ENCODE results near the gene RAB5A. TPM values are rescaled to one million over a fixed set of nuclear protein-coding genes. Genes with fewer than 3 reads are reported as not detected.
"Not testable (repeated sequence)": the region's sequence is repeated elsewhere in the genome, so short reads cannot be mapped to it uniquely, and the experiment has no call there.

The RAB5A gene
- total RNA-seq, 1 experiment from 2014 or later = 49.7 TPM

DNA sequence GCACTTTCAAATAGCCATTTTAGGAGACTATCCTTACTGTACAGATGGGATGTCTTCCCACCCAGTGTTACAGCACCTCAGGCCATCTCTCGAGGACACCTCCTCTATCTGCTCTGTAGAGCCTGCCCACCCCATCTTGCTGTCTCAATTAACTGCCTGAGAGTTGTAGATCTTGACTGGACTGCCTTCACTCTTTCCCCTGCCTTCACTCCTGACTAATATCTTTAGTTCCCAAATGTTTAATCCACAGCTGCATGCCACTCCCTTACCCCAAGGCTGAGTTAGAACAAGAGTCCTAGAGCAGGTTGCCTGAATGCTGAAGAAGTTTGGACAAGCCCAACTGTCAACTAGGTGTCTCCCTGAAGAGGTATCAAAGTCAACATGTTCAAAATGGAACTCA is 66.5 kb downstream of the RAB5A start:
- CTCF ChIA-PET = no interaction called here
- intact Hi-C loops (cut with micrococcal nuclease; ENCODE audit: unreplicated experiment) = no loop called here

DNA sequence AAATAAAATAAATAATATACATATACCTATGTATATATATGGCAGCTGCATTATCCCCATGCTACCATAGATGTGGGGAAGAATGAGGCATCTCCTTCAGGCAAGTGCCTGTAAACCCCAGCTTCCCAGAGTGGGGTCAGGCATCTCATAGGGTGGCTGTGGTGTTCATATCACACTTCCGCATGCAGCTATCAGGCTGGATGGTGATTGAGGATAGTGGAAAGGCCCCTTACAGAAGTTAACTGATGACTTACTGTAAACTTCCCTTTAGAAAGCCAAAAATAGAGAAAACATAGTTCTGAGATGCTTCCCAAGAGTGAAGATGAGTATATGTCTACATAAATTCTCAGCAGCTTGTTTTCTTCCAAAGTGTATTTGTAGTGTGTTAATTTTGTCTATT is 68.6 kb downstream of the RAB5A start:
- Histone ChIP-seq H3K9me3 (ENCODE audit: low read depth, low read length, poor library complexity, severe bottlenecking) (no peaks in the 10 kb centered on the region), H3K4me1 (ENCODE audit: insufficient read depth, low read length, poor library complexity, severe bottlenecking) (no peaks in the 10 kb centered on the region), H3K4me3 (ENCODE audit: low read depth, low read length, poor library complexity, severe bottlenecking) (no peak overlapping the region), H3K27ac (ENCODE audit: low read depth, low read length, poor library complexity, severe bottlenecking) (no peak overlapping the region), H3K27me3 (replicated peaks; ENCODE audit: insufficient read depth, low read depth, low read length, poor library complexity) (no peaks in the 10 kb centered on the region), H3K36me3 (ENCODE audit: insufficient read depth, low read length, poor library complexity, severe bottlenecking) (no peaks in the 10 kb centered on the region)
- intact Hi-C loops (cut with micrococcal nuclease; ENCODE audit: unreplicated experiment) = no loop called here
- ChIA-PET POLR2A (ENCODE audit: low non-redundant PET) (no interaction called here), CTCF (no interaction called here)
- no TSS peak for BruUV-seq (replicated peaks)
- TF ChIP-seq EZH2 (IDR thresholded peaks at IDR 0.05; ENCODE audit: borderline replicate concordance, low read depth, low read length, poor library complexity, severe bottlenecking) = no peak
- TF ChIP-seq, protein P1, sequence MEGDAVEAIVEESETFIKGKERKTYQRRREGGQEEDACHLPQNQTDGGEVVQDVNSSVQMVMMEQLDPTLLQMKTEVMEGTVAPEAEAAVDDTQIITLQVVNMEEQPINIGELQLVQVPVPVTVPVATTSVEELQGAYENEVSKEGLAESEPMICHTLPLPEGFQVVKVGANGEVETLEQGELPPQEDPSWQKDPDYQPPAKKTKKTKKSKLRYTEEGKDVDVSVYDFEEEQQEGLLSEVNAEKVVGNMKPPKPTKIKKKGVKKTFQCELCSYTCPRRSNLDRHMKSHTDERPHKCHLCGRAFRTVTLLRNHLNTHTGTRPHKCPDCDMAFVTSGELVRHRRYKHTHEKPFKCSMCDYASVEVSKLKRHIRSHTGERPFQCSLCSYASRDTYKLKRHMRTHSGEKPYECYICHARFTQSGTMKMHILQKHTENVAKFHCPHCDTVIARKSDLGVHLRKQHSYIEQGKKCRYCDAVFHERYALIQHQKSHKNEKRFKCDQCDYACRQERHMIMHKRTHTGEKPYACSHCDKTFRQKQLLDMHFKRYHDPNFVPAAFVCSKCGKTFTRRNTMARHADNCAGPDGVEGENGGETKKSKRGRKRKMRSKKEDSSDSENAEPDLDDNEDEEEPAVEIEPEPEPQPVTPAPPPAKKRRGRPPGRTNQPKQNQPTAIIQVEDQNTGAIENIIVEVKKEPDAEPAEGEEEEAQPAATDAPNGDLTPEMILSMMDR (conservative IDR thresholded peaks at IDR 0.05; ENCODE audit: low read depth, low read length) = no peak
- no peak for DNase-seq (ENCODE audit: low spot score)

More for the DNA sequence above, 66.5 kb downstream of the RAB5A start:
- H3K36me3 ChIP-seq (ENCODE audit: insufficient read depth, low read length, poor library complexity, severe bottlenecking) = no peaks in the 10 kb centered on the region
- no peak overlapping the region for H3K27ac ChIP-seq (ENCODE audit: low read depth, low read length, poor library complexity, severe bottlenecking)
- H3K4me1 ChIP-seq (ENCODE audit: insufficient read depth, low read length, poor library complexity, severe bottlenecking) = no peaks in the 10 kb centered on the region
- POLR2A ChIA-PET (ENCODE audit: low non-redundant PET) = no interaction called here
- no TSS peak for BruUV-seq (replicated peaks)
- no peaks in the 10 kb centered on the region for H3K27me3 ChIP-seq (replicated peaks; ENCODE audit: insufficient read depth, low read depth, low read length, poor library complexity)
- no peaks in the 10 kb centered on the region for H3K9me3 ChIP-seq (ENCODE audit: low read depth, low read length, poor library complexity, severe bottlenecking)
- H3K4me3 ChIP-seq (ENCODE audit: low read depth, low read length, poor library complexity, severe bottlenecking) = no peak overlapping the region
- DNase-seq (ENCODE audit: low spot score) = no peak
- TF ChIP-seq EZH2 (IDR thresholded peaks at IDR 0.05; ENCODE audit: borderline replicate concordance, low read depth, low read length, poor library complexity, severe bottlenecking) = no peak
- TF ChIP-seq, protein P1 (conservative IDR thresholded peaks at IDR 0.05; ENCODE audit: low read depth, low read length) = no peak

DNA sequence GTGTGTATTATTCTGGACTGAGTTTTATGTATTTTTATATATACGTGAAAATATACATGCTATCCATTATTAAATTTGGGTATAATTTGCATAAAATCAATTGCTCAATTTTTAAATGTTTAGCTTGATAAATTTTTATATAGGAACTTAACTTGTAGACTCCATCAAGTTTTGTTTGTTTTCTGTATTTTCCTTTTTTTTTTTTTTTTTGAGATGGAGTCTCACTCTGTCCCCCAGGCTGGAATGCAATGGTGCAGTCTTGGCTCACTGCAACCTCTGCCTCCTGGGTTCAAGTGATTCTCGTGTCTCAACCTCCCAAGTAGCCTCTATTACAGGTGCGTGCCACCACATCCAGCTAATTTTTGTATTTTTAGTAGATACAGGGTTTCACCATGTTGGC is 69.2 kb downstream of the RAB5A start:
- H3K27me3 ChIP-seq (replicated peaks; ENCODE audit: insufficient read depth, low read depth, low read length, poor library complexity); BruUV-seq (replicated peaks); CTCF ChIA-PET; H3K9me3 ChIP-seq (ENCODE audit: low read depth, low read length, poor library complexity, severe bottlenecking); H3K27ac ChIP-seq (ENCODE audit: low read depth, low read length, poor library complexity, severe bottlenecking); H3K4me1 ChIP-seq (ENCODE audit: insufficient read depth, low read length, poor library complexity, severe bottlenecking); intact Hi-C loops (cut with micrococcal nuclease; ENCODE audit: unreplicated experiment); H3K36me3 ChIP-seq (ENCODE audit: insufficient read depth, low read length, poor library complexity, severe bottlenecking); H3K4me3 ChIP-seq (ENCODE audit: low read depth, low read length, poor library complexity, severe bottlenecking); DNase-seq (ENCODE audit: low spot score); POLR2A ChIA-PET (ENCODE audit: low non-redundant PET): not testable (repeated sequence)

DNA sequence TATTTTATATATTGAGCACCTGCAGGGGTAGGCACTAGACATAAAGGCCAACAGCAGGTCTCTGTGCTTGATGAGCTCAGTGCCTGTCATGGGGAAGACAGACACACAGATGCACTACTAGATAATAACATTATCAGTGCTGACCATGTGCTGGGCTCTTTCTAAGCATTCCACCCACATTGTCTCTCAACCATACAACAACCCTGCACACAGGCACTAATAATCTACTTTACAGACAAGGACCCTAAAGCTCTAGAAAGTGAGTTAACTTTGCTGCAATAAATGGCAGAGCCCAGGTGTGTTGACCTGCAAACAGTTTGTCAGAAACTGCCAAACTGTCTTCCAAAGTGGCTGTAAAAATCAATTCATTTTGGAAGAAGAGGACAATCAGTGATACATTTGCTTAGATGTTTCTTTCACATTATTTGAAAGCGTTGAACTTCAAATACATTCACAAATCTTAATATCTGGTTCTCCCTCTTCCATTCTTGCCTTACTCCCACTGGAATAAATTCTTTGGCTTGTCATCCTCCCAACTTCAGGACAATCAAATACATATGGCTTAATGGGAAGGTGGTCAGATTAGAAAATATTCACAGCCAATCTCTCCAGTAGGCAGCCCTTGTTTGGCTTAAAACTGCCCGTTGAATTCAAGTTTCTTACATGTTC is 76.2 kb downstream of the RAB5A start:
- Histone ChIP-seq H3K27me3 (replicated peaks; ENCODE audit: insufficient read depth, low read depth, low read length, poor library complexity) (no peaks in the 10 kb centered on the region), H3K9me3 (ENCODE audit: low read depth, low read length, poor library complexity, severe bottlenecking) (no peaks in the 10 kb centered on the region), H3K27ac (ENCODE audit: low read depth, low read length, poor library complexity, severe bottlenecking) (no peak overlapping the region), H3K4me3 (ENCODE audit: low read depth, low read length, poor library complexity, severe bottlenecking) (no peak overlapping the region), H3K36me3 (ENCODE audit: insufficient read depth, low read length, poor library complexity, severe bottlenecking) (no peaks in the 10 kb centered on the region), H3K4me1 (ENCODE audit: insufficient read depth, low read length, poor library complexity, severe bottlenecking) (no peaks in the 10 kb centered on the region)
- BruUV-seq (replicated peaks) = no TSS peak
- ChIA-PET CTCF (no interaction called here), POLR2A (ENCODE audit: low non-redundant PET) (no interaction called here)
- DNase-seq (ENCODE audit: low spot score) = no peak
- TF ChIP-seq, protein P1 (conservative IDR thresholded peaks at IDR 0.05; ENCODE audit: low read depth, low read length) = no peak
- TF ChIP-seq EZH2 (IDR thresholded peaks at IDR 0.05; ENCODE audit: borderline replicate concordance, low read depth, low read length, poor library complexity, severe bottlenecking) = no peak
- intact Hi-C loops (cut with micrococcal nuclease; ENCODE audit: unreplicated experiment) = no loop called here
